Stimulated activated CD4-positive, alpha-beta T cell treated with anti-CD3 and anti-CD28 coated beads, Interleukin-4, amount 100 ng/mL, for 1 hour (primary cell): ENCODE measurements around the gene CFAP69.
"Not testable (repeated sequence)": the region's sequence is repeated elsewhere in the genome, so short reads cannot be mapped to it uniquely, and the experiment has no call there.

Experiments used
- DNase-seq: peaks from one replicate; pipeline ENCODE4 v3.0.0-alpha.2; 2020

CFAP69 gene

DNA sequence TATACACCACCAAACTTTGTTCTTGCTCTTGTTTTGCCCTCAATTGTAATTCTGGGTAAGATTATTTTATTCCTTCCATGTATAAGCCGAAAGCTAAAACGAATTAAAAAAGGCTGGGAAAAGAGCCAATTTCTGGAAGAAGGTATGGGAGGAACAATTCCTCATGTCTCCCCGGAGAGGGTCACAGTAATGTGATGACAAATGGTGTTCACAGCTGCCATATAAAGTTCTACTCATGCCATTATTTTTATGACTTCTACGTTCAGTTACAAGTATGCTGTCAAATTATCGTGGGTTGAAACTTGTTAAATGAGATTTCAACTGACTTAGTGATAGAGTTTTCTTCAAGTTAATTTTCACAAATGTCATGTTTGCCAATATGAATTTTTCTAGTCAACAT, 12.5 kb upstream of the CFAP69 start:
- no peak for DNase-seq

DNA sequence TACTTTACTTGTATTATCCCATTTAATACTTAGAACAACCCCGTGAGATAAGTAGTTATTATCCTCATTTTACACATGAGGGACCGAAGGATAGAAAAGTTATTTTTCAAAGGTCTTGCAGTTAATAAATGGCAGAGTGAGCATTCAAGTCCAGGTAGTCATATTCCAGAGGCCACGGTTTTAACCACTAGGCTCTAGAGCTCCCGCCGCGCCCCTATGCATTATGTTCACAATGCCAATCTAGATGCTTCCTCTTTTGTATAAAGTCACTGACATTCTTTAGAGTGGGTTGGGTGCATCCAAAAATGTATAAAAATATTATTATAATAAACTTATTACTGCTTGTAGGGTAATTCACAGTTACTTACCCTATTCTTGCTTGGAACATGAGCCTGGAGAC, 11.4 kb upstream of the CFAP69 start:
- DNase-seq, result no peak

DNA sequence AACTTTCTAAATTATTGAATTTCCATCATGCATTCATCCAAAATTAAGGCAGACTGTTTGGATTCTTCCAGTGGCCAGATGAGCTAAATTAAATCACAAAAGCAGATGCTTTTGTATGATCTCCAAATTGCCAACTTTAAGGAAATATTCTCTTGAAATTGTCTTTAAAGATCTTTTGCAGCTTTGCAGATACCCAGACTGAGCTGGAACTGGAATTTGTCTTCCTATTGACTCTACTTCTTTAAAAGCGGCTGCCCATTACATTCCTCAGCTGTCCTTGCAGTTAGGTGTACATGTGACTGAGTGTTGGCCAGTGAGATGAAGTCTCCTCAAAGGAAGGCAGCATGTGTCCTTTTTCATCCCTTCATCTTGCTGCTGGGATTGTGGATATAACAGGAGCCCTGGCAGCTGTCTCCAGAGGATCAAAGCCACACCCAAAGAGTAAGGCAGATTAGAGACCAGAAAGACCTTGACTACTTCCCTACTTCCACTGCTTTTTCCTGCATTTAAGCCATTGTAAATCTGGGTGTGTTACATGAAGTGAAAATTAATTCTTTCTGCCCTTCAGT, 8.2 kb upstream of the CFAP69 start:
- DNase-seq, result no peak

DNA sequence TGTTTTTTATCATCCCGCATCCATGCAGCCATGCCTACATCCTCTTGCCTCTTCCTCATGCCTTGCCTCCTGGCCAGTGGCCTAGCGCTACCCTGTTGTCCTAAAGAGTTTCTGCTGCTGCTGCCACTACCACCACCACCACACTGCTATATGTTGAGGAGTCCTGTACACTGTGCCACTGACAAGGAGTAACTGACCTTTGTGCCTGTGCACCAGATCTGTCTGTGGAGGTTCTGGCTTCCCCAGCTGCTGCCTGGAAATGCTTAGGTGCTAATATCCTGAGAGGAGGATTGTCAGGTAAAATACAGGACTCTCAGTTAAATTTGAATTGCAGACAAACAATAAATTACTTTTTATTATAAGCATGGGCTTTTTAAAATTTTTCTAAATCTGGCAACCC, 7.0 kb upstream of the CFAP69 start:
- DNase-seq, result no peak

DNA sequence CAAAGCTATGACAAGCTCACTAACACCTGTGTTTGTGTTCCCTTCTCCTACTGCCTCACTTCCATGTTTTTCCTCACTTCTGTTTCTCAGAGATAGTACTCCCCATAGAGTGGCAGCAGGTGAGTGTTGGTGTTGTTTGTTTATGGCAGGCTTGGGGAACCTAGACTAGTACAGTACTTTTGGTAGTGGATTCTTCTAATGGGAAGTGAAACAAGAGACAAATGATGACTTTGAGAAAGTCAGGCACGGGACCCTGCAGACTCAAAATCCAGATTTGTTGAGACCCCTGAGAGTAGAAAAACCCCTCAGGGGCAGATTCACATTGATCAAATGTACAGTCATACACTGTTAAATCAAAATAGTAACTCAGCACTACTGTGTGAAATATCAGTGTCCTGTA, 6.4 kb upstream of the CFAP69 start:
- DNase-seq, result no peak

DNA sequence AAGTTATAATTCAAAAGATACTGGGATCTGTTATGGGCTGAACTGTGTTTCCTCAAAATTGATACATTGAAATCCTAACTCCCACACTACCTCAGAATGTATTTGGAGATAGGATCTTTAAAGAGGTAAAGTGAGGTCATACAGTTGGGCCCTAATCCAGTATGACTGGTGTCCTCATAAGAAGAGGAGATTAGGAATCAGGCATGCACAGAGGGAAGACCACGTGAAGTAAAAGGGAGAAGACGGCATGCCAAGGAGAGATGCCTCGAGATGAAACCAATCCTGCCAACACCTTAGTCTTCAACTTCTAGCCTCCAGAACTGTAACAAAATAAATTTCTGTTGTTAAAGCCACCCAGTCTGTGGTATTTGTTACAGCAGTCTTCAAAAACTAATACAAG, 5.9 kb upstream of the CFAP69 start:
- no peak for DNase-seq

DNA sequence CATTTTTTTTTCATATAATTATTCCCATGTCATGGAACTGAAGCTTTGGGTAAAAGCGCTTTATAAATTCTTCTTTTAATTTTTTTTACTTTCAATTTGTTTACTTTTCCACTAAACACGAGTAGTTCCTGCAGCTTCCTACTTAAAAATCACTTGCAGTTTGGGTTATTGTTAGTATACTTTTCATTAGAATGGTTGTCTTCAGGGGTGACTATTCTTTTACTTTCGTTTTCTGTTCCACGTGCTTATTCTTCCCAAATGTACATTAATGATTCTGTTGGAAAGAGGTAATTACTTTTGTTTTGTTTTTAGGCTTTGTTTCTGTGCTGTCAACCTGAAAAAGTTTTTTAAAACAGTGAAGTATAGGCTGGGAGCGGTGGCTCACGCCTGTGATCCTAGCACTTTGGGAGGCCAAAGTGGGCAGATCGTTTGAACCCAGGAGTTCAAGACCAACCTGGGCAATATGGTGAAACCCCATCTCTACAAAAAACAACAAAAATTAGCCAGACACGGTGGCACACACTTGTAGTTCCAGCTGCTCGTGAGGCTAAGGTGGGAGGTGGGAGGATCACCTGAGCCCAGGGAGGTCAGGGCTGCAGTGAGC, 5.2 kb upstream of the CFAP69 start:
- DNase-seq, result no peak

DNA sequence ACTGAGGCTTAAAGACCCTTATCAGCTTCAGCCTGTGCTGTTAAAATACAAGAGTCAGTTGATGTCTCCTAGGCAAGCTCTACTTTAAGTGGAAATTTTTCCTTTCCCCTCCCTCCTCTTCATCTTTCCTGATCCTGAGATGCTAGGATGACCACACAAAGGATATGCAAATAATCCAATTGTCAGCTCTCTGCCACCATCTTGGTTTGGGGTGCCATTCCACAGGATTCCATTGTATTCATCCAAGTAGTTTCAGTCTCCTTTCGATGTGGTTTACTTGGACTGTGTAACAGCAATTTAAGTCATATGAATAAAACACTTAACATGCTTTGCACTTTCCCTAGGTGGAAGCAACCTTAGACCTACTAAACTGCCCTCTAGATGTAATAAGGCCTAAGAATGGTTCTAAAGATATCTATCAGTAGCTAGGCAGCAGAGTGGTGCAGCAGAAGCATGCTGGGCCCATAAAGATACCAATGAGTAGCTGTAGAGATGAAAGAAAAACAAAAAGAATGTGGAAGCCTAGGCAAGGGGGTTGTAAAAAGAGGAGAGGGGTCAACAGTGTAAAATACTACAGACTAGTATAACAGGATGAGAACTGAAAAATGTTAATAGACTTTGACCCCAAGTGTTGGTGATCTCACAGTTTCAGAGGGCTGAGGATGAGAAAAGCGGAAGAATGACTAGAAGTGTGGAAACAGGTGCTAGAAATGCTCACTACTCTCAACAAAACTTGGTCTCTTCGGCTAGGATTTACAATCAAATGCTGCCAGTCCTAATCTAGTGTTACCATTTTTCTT, 2.4 kb upstream of the CFAP69 start:
- no peak for DNase-seq

DNA sequence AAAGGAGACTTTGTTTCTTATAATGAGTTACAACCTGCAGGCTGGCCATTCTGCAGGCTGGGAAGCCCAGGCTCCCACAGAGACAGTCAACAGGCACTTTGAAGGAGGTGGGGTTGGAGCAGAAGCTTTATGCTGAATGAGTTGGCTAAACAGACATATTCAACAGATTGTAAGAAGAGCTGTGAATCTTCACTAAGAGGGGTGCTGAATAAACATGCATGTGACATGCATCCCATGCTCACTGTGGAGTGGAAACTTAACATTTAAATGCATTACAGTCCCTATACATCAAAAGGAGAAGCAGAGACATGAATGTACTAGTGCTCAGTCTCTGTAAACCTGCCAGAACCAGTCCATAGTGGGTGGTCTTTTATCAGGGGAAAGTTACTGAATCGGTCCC, 1.4 kb upstream of the CFAP69 start:
- DNase-seq, result no peak

DNA sequence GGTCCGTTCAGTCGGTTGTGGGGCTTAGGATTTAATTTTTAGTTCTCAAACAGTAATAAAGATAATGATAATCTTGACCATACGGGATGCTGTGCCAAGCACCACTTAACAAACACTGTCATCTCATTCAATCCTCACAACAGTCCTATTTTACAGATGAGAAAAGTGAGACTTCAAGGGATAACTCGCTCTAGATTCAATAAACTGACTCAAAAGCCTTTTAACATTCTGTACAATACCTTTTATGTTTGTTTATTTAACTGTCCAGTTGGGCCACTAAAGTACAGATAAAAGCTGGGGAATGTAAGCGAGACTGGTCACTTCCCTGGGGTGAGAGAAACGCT, 437 bp upstream of the CFAP69 start:
- DNase-seq, result no peak

DNA sequence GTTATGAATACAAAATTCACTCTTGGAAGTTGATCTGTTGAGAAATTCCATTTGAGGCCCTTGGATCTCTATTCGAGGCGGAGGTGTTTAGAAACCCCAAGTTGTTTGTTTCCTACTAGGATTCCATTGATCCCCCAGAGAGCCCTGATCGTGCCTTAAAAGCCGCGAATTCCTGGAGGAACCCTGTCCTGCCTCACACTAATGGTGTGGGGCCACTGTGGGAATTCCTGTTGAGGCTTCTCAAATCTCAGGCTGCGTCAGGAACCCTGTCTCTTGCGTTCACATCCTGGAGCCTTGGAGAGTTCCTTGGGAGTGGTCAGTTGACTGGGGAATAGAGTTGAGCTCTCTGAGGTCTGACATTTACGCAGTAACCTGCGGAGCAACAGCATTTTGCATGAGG, 1.2 kb downstream of the CFAP69 start:
- DNase-seq, result no peak

DNA sequence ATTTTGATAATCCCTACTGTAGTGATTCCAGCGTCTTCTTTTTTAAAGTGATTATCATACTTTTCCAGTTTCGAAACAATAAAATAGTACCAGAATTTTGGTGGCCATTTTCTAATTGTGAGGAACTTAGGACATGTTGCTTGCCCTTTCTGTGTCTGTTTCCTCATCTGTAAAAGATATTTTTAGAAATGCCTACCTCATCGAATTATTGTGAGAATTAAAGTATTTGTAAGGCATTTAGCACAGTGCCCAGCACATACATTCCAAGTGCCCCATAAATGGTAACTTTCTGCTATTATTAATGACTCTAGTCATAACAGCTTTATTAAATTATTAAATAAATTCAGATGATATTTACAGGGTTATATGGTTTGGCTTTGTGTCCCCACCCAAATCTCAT, 3.7 kb downstream of the CFAP69 start:
- no peak for DNase-seq

DNA sequence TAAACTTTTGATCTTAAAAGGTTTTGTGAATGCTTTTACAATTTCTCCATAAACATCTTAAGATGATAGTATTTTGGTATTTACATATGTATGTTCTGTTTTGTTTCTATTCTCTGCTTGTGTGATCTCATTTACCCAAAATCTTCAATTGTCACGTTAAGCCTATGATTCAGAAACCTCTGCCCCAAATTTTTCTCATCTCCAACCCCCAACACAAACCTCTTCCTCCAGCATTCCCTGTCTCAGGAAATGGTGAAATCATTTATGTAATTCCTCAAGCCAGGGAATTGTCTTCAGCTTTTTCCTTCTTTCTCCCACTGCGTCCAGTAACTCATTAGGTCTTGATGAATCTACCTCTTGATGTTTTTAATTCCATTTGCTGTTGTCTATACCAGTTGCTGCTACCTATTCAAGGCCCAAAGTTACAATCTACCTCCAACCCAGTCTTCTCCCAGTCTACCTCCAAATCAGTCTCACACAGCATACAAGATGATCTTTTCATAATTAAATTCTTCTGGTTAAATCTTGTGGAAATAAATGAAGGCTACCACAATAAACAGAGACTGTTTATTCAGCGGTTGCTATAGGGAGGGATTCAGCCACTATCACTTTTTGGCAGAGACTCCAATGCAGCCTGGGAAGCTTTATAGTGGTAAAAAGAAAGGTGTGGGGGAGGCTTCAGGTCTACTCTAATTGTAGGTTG, 5.8 kb downstream of the CFAP69 start:
- DNase-seq, result no peak

DNA sequence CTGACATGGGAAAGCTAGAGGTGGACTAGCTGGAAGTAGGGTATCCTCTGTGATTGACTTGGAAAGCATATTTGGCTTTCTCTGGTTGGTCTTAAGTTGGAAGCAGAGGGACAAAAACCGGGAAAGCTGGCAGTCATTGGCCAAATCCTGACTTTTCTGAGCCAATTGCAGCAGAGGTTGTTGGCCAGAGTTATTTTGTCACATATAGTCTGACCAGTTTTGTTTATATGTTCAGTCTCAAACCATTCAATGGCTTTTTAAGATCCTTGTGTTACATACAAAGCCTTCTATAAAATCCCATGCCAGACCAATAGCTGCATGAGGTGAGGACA, 6.3 kb downstream of the CFAP69 start:
- no peak for DNase-seq

DNA sequence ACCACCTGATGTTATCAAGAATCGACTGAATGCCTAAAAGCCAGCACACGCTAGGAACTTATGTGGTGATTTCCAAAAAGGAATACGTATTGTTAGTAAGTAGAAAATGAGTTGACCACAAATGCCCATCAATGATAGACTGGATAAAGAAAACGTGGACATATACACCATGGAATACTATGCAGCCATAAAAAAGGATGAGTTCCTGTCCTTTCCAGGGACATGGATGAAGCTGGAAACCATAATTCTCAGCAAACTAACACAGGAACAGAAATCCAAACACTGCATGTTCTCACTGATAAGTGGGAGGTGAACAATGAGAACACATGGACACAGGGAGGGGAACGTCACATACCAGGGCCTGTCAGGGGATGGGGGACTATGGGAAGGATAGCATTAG, 11.0 kb downstream of the CFAP69 start:
- DNase-seq, result not testable (repeated sequence)

DNA sequence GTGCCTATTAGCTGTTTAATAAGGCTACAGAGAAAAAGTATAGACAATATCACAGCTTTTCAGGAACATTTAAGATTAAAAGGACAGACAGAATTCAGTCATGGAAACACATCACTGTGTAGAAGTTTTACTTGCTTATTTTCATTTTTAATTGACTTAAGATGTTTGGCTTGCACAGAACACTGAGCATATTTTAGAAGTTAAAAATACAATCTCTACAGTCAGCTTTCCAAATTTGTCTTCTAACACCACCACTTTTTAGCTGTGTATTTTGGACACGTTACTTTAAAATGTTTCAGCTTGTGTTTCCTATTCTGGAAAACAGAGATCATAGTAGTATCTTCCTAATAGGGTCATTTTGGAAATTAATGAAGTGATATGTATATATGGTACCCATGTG, 11.8 kb downstream of the CFAP69 start:
- DNase-seq, result no peak

DNA sequence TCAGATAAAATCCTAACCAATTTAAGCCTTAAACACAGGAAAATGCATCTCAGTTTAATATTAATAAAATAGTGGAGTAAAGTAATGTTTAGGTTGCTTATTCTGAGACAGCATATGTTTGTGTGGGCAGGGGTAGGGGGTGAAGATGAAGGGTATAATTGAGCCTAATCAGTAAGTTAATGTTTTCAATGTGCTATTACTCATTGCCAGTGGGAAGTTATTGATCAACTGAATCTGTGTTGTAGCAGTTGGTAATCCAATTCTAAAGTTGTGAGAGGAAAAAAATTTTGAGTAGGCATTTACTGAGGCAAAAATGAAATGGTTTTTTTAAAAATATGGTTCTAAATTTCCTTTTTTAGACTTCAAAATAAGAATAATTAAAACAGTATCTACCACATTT, 16.5 kb downstream of the CFAP69 start:
- no peak for DNase-seq

DNA sequence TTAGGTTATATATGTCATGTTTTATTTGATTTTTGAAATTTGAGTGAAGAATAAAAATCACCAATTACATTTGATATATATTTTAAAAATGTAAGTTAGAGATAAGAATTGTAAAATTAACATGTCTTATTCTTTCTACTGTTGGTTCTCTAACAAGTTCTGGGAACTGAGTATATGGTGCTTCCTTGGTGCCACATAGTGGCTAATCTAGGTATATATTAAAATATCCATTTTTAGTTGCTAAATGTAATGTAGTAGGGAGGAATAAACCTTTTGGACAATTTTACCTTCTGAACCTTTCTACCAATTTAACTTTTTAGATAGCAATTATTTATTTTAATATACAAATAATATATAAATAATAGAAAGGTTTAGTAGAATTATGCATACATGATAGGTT, 17.5 kb downstream of the CFAP69 start:
- DNase-seq, result no peak

DNA sequence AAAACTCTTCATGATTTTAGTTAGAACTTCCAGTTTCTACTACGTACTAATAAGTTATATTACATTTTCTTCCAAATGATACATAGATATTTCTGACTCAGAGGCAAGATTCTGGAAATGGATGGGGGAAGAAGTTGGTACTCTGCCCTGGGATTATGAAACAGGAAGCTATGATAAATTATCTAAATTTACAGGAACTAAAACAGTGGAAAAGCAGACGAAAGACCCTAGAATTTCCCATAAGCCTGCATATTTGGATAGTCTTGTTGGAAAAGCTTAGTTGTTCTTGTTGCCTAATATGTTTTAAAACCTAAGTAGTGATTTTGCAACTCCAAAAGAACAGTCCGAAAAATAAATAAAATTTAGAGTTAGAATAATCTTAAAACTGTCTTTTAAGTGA, 21.8 kb downstream of the CFAP69 start:
- no peak for DNase-seq

DNA sequence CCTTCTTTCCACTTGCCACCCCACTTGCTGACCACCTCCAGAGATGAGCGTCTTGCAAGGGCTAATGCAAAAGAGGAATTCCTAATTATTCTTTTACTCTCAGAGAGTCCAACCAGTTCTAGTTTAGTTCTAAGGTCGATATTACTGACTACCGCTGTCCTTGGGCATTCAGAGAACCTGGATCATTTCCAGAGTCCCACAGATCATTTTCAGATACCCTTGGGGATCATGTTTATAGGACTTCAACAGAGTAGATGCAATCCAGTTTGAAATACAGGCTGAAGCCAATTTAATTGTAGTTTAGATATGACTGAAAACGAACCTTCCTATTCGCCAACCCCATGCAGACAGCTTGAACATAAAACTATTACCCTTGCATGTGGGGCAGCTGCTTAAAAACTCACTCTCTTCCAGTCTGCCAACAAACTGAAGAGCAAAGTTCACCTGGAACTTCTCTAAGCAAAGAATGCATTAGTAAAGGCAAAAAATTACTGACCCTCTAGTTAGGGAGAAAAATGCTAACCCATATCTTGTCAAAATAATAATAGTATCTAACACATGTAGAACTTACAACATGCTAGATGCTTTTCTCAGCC, 22.4 kb downstream of the CFAP69 start:
- DNase-seq, result no peak

DNA sequence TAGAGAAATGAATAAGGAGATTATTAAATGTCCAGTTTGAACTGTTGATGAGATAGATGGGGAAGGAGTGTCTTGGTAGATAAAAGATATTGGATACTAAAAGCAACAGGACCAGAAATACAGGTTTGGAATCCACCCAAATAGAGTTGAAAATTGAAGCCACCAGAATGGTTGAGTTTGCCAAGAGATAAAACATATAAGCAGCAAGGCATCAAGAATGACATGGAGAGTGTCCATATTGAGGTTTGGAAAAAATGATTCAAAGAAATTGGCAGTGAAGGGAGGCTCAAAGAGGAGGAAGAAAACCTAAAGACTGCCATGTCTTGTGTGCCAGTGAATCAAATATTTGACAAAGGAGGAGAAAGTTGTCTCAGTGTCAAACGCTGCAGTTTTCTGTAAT, 24.2 kb downstream of the CFAP69 start:
- no peak for DNase-seq

DNA sequence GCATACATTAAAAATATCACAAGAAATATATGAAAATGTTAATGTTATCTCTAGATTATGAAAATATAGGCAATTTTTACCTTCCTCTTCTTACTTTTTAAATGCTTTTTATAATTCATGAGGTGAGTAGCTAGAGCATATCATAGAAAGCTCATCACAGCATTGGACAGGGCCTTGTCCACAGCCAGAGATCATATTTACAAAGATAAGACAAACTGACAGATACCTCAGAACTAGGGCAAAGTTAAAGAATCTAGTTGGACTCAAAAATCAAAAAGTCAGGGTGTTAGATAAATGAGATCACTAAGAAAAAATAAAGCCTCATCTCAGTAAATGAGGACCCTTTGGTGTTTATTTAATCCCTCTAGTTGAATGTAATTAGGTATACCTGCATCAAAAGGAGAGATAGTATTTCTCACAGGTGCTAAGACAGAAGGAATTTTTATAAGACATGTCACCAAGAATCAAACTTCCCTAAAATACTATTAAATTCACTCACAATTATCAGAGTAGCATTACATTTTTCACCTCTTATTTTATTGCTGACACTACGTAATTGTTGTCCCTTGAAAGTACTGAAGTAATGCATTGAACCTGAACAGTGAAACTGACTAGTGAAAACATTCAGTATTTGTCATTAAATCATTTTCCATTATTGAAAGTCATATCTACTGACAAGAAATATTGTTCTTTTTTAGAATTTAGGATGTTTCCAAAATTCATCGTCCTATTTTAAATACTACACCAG, 25.6 kb downstream of the CFAP69 start:
- DNase-seq, result no peak

DNA sequence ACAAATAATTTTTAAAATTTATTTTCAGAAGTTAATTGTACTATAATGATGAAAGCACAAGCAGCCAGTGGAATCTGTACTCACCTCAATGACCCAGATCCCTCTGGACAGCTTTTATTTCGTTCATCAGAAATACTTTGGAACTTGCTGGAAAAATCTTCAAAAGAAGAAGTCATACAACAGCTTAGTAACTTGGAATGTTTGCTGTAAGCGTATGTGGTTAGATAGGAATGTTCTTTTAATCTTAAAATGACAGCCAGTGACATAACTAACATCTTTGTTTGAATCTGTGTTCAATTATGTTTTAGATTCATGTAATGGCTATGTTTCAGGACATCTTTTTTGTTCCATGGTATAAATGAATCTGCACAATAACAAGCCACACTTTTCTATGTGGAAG, 26.8 kb downstream of the CFAP69 start:
- DNase-seq, result no peak
